Sigmoid colon (tissue), 4 donors: ENCODE measurements around the gene IPCEF1.

ENCODE experiments used
- CTCF ChIP-seq, 4 experiments: fragments of 450-650 bp in 3 of 4; fragments of 200-600 bp in 1 of 4; IDR thresholded peaks; one replicate each; pipeline ENCODE4 v1.5.1; 2016 to 2019; ENCODE audit warnings: antibody characterized with exemption in 4 of 4, mild to moderate bottlenecking in 3 of 4, moderate library complexity in 2 of 4
- EP300 ChIP-seq, 4 donors: sonication (generic); formaldehyde crosslinking; IDR thresholded peaks; one replicate each; pipeline ENCODE4 v1.6.1; 2017; ENCODE audit warnings: antibody characterized with exemption in 4 of 4
- POLR2A ChIP-seq, 2 donors: fragments of 450-650 bp; IDR thresholded peaks; one replicate each; pipeline ENCODE4 v1.6.1; 2016; ENCODE audit warnings: antibody characterized with exemption in 2 of 2, mild to moderate bottlenecking in 2 of 2, moderate library complexity in 2 of 2
- POLR2AphosphoS5 ChIP-seq, 4 donors: sonication (generic); formaldehyde crosslinking; IDR thresholded peaks; one replicate each; pipeline ENCODE4 v1.6.1; 2017; ENCODE audit warnings: antibody characterized with exemption in 4 of 4

GRCh38 chr6:154320181-154320580 lies 36.4 kb downstream of the IPCEF1 start:
- TF ChIP-seq CTCF (IDR thresholded peaks at IDR 0.05) (no peak), POLR2AphosphoS5 (IDR thresholded peaks at IDR 0.05) (no peak), EP300 (IDR thresholded peaks at IDR 0.05) (no peak), POLR2A (IDR thresholded peaks at IDR 0.05) (no peak)
